ENCODE data around the gene MAP3K5.

- TF ChIP-seq CTCF (IDR thresholded peaks at IDR 0.05) (no peak), REST (IDR thresholded peaks at IDR 0.05; ENCODE audit: insufficient read depth in 1 of 2, low read depth in 2 of 2, low read length in 1 of 2) (no peak), POLR2AphosphoS5 (IDR thresholded peaks at IDR 0.05; ENCODE audit: low read depth, low read length) (no peak), SIN3A (IDR thresholded peaks at IDR 0.05; ENCODE audit: borderline replicate concordance, insufficient read depth, low read depth, low read length) (no peak), TCF7L2 (IDR thresholded peaks at IDR 0.05; ENCODE audit: low read depth, low read length) (no peak)
Measured at GRCh38 chr6:136718476-136718875, 73.8 kb downstream of the MAP3K5 start.

Measured in Panc1 (cell line).